A549 (cell line): ENCODE measurements around the gene FBXO21.

Experiments
- CEBPB ChIP-seq, 2 experiments: fragments of >200 bp in 1 of 2; sonication (Bioruptor Twin) in 1 of 2; formaldehyde crosslinking in 1 of 2; IDR thresholded peaks; 2 replicates each; pipeline ENCODE4 v1.6.1; 2012 to 2016
- CTCF ChIP-seq: fragments of >200 bp; sonication (Bioruptor Twin); formaldehyde crosslinking; IDR thresholded peaks from 3 replicates; pipeline ENCODE4 v1.5.1; 2016
- MAFK ChIP-seq: fragments of 450-650 bp; IDR thresholded peaks from 2 replicates; pipeline ENCODE4 v1.6.1; 2014; ENCODE audit not compliant: partially characterized antibody
- POLR2AphosphoS2 ChIP-seq: conservative IDR thresholded peaks from 2 replicates; pipeline ENCODE4 v1.6.1; 2012; ENCODE audit warnings: low read length, improper control_type of control experiment, inconsistent platforms
- USF2 ChIP-seq: fragments of 450-650 bp; IDR thresholded peaks from 2 replicates; pipeline ENCODE4 v1.6.1; 2014; ENCODE audit warnings: antibody characterized with exemption
- ZSCAN20 ChIP-seq: fragments of 250-450 bp; sonication (Bioruptor Pico); IDR thresholded peaks from 2 replicates; pipeline ENCODE4 v1.8.0; 2022; ENCODE audit warnings: mild to moderate bottlenecking, moderate library complexity

GRCh38 chr12:117212563-117213190 is 22.4 kb upstream of the FBXO21 start:
- TF ChIP-seq CEBPB (IDR thresholded peaks at IDR 0.05) (peak; percentile 33 to 70; a peak in 1 of 4 replicates), USF2 (no peak), MAFK (no peak), CTCF (peak; percentile 96), ZSCAN20 (CRISPR knock-in tag) (no peak), POLR2AphosphoS2 (no peak)
